Gastroesophageal sphincter (tissue), 3 donors: ENCODE data around the gene PIKFYVE.

Source experiments
- EP300 ChIP-seq: sonication (generic); formaldehyde crosslinking; IDR thresholded peaks from one replicate; pipeline ENCODE4 v1.6.1; 2017; ENCODE audit warnings: antibody characterized with exemption, mild to moderate bottlenecking
- POLR2AphosphoS5 ChIP-seq: sonication (generic); formaldehyde crosslinking; IDR thresholded peaks from one replicate; pipeline ENCODE4 v1.6.1; 2017; ENCODE audit warnings: antibody characterized with exemption
- TF ChIP-seq, protein P1 (sequence below), 4 experiments: fragments of 200-600 bp in 2 of 4; fragments of 450-650 bp in 2 of 4; sonication (generic) in 1 of 4; IDR thresholded peaks; one replicate each; pipeline ENCODE4 v1.5.1; 2017 to 2019; ENCODE audit warnings: antibody characterized with exemption in 4 of 4, mild to moderate bottlenecking in 2 of 4, moderate library complexity in 2 of 4

DNA sequence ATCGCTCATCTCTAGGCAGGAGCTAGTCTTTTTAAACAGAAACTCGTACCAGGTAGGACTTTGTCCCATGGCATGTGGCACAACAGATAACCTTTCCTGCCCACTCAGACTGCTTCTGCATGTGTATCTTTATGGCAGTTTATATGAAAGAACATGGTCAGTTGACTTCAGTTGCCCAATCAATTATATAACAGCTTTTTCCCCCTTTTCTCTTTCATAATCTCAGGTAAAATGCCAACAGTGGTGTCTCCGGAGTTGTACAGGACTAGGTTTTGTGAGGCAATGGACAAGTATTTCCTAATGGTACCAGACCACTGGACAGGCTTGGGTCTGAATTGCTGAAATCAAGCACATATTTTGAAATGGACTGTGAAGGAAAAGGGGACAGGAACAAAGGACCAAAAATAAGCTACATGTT, 88.9 kb downstream of the PIKFYVE start:
- TF ChIP-seq, protein P1, sequence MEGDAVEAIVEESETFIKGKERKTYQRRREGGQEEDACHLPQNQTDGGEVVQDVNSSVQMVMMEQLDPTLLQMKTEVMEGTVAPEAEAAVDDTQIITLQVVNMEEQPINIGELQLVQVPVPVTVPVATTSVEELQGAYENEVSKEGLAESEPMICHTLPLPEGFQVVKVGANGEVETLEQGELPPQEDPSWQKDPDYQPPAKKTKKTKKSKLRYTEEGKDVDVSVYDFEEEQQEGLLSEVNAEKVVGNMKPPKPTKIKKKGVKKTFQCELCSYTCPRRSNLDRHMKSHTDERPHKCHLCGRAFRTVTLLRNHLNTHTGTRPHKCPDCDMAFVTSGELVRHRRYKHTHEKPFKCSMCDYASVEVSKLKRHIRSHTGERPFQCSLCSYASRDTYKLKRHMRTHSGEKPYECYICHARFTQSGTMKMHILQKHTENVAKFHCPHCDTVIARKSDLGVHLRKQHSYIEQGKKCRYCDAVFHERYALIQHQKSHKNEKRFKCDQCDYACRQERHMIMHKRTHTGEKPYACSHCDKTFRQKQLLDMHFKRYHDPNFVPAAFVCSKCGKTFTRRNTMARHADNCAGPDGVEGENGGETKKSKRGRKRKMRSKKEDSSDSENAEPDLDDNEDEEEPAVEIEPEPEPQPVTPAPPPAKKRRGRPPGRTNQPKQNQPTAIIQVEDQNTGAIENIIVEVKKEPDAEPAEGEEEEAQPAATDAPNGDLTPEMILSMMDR (IDR thresholded peaks at IDR 0.05): no peak
- TF ChIP-seq EP300 (no peak), POLR2AphosphoS5 (no peak)
